SH-SY5Y (cell line): ENCODE results near the gene MUC4.

ENCODE experiments used
- GATA2 ChIP-seq: IDR thresholded peaks from 2 replicates; pipeline ENCODE4 v1.6.1; 2011; ENCODE audit warnings: mild to moderate bottlenecking, low read depth, low read length
- GATA3 ChIP-seq: IDR thresholded peaks from 2 replicates; pipeline ENCODE4 v1.6.1; 2011; ENCODE audit warnings: low read depth, mild to moderate bottlenecking, low read length, moderate library complexity

GRCh38 chr3:195836476-195837135, 24.9 kb upstream of the MUC4 start:
- TF ChIP-seq GATA2, result no peak
- TF ChIP-seq GATA3, result no peak
